GM19023 (cell line): ENCODE measurements around the gene PRXL2B.
"Not testable (repeated sequence)": the region's sequence is repeated elsewhere in the genome, so short reads cannot be mapped to it uniquely, and the experiment has no call there.

Source experiments
- ATAC-seq: cut with Tn5 transposase; IDR thresholded peaks from one replicate; pipeline ENCODE4 v1.9.1; 2021; ENCODE audit warnings: mild to moderate bottlenecking, moderate library complexity; ENCODE audit not compliant: unreplicated experiment

PRXL2B gene, protein sequence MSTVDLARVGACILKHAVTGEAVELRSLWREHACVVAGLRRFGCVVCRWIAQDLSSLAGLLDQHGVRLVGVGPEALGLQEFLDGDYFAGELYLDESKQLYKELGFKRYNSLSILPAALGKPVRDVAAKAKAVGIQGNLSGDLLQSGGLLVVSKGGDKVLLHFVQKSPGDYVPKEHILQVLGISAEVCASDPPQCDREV

GRCh38 chr1:2586154-2587070 lies at the start of gene PRXL2B:
TSS of gene PRXL2B (plus strand) at chr1:2586777. CDS start at chr1:2586886, 109 bp downstream.
- ATAC-seq, result peak; percentile 74

DNA sequence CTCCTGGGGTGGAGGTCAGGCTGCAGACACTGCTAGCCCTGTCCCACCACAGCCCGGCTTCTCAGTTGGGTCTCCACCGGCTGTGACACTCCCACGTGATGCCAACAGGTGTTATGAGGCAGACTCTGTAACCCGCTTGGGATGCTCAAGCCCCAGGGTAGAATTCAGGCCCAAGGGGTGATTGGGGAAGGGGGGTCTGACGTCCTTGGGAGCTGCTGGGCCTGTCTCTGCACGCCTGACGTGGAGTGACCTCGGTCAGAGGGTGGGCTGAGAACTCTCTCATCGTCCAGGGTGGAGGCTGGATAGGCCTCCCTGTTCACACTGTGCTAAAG lies 48.8 kb upstream of the PRXL2B start:
- no peak for ATAC-seq

DNA sequence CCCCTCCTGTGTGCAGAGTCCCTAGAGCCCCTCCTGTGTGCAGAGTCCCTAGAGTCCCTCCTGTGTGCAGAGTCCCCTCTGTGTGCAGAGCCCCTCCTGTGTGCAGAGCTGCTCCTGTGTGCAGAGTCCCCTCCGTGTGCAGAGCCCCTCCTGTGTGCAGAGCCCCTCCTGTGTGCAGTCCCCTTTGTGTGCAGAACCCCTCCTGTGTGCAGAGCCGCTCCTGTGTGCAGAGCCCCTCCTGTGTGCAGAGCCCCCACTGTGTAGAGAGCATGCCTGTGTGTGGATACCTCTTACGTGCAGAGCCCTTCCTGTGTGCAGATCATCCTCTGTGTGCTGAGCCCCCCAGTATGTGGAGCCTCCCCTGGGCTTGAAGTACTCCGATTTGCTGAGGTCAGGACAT lies 48.2 kb upstream of the PRXL2B start:
- no peak for ATAC-seq

- ATAC-seq, result no peak
Observed at GRCh38 chr1:2538872-2539271, 47.7 kb upstream of the PRXL2B start.

- ATAC-seq, result no peak
Observed at GRCh38 chr1:2539312-2539907, 47.2 kb upstream of the PRXL2B start.

DNA sequence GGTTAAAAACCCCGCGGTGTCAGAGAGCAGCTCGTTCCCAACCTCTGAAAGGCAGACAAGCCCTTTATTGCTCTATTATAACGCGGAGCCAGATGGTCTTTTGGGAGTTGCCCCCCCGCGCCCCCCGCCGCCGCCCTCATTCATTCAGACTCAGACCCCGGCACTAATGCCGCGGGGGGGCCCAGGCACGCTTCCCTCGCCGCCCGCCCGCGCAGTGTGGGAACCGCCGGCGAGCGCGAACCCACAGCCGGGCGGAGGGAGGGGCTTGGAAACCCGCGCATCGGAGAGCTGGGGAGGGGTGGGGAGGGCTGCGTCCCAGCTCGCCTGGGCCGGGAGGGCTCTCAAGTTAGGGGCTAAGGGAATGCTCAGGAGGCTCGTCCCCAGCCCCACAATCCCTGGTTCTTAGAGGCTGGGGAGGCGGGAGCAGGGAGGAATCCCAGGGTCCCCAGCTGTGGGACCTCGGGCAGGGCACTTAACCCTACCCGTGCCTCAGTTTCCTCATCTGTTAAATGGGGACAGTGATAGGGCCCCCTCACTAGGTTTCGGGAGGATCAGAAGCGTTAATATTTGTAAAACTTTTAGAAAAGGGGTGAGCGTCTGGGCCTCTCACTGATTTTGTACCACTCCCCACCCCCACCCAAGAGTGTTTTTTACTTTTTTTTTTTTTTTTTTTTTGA lies 45.6 kb upstream of the PRXL2B start:
- ATAC-seq, result no peak

DNA sequence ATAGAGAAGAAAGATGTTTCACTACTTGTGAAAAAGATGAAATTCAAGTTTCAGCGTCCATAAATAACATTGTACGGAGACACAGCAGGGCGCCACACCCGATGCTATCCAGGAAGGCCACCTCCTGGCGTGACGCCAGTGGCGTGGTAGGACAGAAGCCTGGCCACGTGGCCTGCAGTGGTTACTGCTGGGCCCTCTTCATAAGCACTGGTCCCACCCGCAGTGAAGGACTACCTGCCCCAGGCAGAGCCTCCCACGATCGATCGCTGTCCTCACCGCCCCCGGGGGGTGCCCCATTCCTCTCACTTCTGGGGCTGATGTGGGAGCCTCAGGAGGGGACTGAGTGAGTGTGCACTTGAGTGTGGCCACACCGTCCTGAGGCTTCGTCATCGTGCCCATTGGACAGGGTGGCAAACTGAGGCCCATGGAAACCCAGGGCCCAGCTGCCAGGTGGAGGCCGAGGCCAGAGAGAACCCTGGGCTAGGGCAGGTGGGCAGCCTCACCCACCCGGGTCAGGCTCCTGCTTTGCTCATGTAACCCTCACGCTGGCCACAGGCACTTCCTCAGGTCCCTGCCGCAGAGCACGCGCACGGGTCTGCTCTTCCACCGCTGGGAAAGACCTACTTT lies 44.8 kb upstream of the PRXL2B start:
- no peak for ATAC-seq

- no peak for ATAC-seq
Observed at GRCh38 chr1:2542246-2542915, 44.2 kb upstream of the PRXL2B start.

DNA sequence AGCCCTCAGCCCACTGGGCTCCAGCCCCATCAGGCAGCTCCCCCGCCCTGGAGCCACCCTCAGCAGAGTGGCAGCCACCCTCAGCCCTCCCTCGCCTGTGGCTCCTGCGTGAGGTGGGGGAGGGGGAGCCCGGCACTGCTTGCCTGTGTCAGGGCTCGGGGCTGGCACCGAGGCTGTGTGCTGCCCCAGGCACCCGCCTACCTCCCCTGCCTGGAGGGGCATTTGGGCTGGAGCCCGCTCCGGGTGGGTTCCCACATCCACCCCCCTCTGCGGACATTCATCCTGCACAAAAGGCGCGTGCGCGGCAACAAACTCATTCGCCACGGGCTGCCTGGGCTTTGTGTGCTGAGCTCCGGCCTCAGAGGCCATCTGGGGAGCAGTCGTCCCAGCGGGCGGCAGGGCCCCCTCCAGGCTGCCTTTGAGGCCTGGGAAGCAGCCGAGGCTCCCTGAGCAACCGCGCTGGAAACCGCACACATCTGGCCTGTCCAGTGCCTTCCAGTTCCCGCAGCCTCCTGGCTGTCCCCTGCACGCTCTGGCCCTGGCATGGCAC lies 43.0 kb upstream of the PRXL2B start:
- no peak for ATAC-seq

GRCh38 chr1:2544093-2544874 lies 42.3 kb upstream of the PRXL2B start:
- ATAC-seq, result no peak

DNA sequence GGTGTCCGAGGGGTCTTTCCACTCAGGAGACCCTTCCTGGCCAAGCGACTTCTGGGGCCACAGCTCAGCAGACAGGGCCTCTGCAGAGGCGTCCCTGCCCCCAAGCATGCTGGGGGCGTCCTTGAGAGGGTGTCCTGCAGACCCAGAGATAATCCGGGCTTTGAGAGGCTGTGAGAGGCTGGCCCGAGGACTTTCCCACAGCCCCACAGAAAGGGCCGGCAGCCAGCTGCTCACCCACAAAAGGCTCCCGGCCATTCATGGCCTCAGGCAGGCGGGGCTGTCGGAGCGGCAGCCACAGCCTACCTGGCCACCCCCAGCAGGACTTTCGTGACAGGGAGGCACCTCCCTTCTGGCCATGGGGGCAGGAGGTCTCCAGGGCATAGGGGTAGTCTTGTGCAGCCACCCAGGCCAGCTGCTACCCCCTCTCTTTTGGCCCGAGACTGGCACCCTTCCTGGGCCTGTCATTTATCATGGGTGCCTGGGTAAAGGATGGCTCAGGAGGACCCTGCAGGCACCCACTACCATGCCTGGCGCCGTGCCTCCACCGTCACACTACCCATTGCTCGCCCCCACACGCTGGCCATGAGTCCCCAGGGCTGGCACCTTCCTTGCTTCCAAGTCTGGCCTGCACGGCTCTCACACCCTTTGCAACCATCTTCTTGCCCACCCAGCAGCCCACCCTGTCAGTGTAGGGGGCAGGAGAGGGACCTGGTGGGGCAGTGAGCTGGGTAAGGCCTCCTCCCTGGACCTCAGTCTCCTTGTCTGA lies 41.5 kb upstream of the PRXL2B start:
- no peak for ATAC-seq

GRCh38 chr1:2545754-2546514 lies 40.6 kb upstream of the PRXL2B start:
- ATAC-seq, result peak; percentile 38

GRCh38 chr1:2546515-2547209 lies 39.9 kb upstream of the PRXL2B start:
- ATAC-seq, result peak; percentile 29

- ATAC-seq, result no peak
Observed at GRCh38 chr1:2547210-2548067, 39.1 kb upstream of the PRXL2B start.

DNA sequence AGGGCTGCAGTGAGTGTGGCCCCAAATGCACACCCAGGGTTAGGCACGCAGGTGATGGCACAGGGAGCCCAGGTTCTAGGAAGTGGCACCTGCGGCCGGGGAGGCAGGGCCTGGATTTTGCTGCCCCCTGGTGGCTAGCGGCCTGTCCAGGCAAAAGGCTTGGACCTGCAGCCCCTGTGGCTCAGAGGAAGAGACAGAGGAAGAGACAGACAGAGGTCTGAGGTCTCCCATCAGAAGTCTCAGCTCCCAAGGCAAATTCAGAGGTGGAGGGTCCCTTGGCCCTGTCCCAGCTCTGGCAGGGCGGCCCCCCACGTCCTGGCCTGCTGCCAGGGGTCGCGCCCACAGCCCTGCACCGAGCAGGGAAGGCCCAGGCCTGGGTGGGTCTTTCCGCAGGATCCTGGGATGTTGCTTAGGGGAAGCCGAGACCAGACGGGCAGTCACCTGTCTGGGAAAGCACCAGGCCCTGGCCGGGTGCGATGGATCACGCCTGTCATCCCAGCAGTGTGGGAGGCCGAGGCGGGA lies 38.4 kb upstream of the PRXL2B start:
- peak; percentile 8 for ATAC-seq

DNA sequence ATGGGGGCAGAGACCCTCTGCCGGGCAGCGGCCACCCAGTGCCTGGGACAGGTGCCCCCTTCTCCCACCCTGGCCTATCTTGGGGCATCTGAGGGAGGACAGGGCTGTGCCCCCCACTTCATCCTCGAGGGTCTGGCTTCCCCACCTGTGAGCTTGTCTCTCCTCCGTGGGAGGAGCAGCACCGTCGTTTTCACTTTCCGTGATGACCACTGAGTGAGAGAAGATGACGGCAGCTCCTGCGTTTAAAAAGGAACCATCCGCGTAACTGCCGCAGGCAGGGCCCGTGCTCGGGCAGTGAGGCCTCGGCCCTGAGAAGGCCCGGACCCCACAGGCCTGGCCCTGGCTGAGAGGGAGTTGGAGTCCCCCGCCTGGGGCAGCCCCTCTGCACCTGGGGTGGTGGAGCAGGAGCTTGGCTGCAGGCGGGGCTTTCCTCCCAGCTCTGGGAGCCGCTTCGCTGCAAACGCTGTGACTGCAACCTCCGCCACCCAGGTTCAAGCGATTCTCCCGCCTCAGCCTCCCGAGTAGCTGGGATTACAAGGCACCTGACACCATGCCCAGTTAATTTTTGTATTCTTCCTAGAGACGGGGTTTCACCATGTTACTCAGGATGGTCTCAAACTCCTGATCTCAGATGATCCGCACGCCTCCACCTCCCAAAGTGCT lies 37.1 kb upstream of the PRXL2B start:
- ATAC-seq, result not testable (repeated sequence)
